Activated gamma-delta T cell treated with anti-CD3 and anti-CD28 coated beads, Interleukin-2, amount 50 U/mL, for 16 hours (primary cell): ENCODE data around the gene BACE2.

Experiments used
- DNase-seq: peaks from one replicate; pipeline ENCODE4 v3.0.0-alpha.2; 2020; ENCODE audit warnings: low read depth

Gene BACE2

DNA sequence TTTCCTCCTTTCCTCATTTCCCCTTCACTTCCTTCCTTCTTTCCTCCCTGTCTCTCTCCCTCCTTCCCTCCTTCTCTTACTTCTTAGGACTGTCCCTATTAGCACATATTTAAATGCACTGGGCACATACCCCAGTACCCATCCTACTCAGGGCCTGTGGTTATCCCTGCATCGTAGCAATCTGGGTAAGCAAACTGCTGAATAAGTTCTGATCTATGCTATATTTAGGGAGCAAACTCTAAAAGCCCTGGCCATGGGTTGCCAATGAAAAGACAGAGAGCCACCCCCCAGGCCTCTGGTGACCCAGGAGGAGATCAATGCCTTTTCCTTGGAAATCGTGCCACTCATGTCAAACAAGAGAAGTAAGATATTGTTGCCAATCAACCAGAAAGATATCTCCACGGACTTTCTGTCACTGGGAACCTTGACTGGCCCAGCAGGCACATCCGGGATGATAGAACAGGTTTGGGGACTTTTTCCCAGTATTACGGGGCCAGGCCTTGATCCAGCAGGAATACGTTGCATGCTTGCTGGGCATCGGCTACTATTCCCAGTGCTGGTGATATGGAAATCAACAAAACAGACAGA lies 154.0 kb downstream of the BACE2 start:
- DNase-seq = no peak

DNA sequence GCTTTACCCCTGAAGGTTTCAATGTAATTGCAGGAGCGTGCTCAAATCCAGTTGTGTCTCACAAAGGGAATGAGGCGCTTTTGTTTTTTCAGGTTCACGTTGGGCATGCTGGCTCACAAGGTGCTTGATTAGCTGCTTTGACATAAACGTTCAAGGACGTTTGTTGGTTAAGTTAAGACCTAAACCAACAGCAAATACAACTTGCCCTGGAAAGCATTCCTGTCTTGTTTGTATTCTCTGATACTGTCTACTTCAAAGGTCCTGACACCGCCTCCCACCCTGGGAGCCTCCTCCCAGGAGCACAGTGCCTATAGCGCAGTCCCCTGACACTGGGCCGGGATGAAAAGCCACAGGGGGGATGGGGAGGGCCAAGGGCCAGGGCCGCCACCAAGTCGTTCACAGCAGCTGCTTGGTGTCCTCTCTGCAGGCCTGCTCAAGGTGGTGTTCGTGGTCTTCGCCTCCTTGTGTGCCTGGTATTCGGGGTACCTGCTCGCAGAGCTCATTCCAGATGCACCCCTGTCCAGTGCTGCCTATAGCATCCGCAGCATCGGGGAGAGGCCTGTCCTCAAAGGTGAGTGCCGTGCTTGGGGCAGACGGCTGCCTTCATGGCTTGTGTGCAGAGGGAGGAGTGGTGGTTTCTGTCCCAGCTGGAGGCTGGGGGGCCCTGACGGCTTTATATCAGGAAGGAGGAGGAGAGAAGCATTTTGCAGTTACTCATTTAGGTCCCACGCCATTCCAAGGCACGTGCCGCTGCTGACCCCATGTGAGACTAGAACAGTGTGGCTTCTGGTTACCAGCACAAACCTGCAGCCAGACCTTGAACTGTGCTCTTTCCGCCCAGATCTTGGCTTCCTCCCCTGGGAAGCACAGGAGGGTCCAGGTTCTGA lies 154.8 kb downstream of the BACE2 start:
- no peak for DNase-seq

DNA sequence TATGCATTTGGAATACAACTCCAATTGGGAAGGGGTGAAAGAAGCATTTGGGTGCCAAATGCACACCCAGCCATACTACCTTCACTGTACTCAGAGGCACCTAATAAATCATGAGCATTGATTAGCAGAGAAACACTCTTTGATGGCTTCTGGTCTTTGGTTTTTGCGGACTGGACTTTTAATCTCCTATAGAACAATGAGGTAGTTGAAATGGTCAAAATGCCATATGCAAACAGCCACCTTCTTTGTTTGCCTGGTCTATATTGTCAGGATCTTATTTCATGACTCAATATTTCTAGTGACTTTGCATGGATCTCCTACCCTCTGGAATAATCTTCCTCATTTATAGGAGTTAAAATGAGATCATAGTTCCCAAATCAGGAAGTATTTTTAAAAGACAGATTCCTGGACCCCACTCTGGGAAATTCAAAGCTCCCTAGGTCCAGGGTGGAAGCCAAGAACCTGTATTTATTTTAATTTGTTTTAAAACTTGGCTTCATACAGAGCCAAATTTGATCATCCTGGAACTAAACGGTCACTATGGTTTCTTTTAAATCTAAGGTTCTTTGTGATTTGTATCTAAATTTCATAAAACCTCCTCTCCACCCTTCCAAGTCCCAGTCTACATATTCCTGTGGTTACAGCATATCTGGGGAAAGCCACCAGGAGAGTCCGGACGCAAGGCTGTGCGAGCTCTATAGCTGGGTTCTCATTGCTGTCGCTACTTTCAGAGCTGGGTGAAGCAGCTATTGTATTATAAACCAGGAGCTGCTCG lies 157.4 kb downstream of the BACE2 start:
- no peak for DNase-seq

DNA sequence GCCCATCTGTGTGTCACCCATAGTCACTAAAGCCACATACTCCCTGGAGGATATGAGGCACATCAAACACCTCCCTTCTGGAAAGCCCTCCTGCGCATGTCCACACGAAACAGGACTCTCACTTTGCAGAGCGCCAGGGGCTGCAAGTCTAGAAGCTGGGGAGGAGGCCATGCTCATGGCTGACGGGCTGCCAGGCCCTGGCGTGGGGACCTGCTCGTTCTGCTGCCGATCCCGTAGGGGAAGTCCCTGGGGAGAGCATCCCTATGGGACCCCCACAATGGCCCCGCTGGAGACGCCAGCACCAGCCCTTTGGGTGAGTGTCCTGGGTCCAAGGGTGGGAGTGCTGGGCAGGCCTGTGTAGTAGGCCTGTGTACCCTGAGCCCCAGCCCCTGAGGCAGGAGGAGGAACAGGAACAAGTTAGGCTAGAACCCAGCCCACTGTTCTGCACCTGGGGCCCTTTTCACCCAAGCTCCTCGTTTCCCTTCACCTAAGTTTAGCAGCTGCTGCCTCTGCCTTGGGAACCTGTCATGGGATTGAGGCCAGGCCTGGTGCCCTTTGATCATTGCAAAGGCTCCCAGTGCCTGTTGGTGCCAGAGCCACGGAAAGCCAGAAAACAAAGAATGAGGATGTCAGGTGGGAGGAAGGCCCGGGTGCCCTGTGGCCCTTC lies 158.6 kb downstream of the BACE2 start:
- no peak for DNase-seq

DNA sequence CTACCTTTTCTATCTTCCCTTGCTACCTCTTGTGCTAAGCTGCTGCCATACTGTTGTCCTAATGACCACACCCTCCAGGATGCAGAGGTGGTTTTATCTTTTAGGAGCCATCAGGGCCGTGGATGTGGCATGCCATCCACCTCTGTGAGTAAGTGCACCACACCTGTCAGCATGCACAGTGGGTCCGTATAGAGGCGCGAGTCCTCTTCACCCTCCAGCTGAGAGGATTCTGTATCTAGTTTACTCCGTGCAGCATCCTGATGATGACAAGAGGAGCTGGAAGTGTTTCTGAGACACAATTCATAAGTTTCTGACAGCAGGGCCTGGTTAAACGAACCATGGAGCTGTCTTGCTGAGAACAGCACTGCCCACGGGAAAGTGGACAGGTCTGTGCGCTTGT lies 159.8 kb downstream of the BACE2 start:
- DNase-seq = no peak

DNA sequence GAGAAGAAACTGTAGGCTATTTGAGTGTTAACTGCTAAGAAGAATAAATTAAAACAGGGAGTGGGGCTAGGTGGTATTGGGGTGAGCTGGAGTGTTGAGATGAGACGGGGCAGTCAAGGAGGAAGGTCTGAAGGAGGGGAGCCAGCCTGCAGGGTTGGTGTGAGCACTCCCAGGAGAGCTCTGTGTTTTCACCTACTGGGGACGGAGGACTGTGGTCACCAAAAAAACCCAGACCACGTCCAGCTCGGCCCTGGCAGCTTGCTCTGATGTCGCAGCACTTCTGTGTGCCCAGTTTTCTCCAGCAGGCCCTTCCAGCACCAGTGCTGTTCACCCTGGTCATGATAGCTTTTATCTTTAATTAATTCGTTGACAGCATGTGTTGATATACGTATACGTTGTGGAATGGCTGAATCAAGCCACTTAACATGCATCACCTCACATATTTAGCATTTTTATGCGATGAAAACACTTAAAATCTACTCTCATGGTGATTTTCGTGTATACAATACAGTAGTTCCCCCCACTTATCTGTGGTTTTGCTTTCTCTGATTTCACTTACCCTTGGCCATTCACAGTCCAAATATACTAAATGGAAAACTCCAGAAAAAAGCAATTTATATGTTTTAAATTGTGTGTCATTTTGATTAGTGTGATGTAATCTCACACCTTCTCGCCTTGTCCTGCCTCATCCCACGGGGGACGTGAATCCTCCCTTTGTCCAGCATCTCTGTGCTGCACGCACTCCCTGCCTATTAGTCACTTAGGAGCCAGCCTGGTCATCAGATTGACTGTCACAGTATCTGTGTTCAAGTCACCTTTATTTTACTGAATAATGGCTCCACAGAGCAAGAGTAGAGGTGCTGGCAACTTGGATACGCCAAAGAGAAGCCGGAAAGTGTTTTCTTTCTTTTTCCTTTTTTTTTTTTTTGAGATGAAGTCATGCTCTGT lies 161.0 kb downstream of the BACE2 start:
- DNase-seq = no peak
